Measurements from ENCODE around the gene TOMM5. TPM values are rescaled to one million over a fixed set of nuclear protein-coding genes. Genes with fewer than 3 reads are reported as not detected.

TOMM5 gene
- total RNA-seq, 1 experiment from 2014 or later = 252 TPM

- Histone ChIP-seq H3K9me3 (ENCODE audit: low read length) (no peaks in the 10 kb centered on the region), H3K79me2 (ENCODE audit: low read length) (no peaks in the 10 kb centered on the region), H3K9ac (ENCODE audit: low read length) (no peak overlapping the region), H4K20me1 (ENCODE audit: low read length) (no peaks in the 10 kb centered on the region), H3K4me1 (ENCODE audit: insufficient read depth, low read length) (peaks cover under 1% of the 10 kb centered on the region; the same call in 1 of the 2 replicates), H3F3A (ENCODE audit: low read length, unreplicated experiment) (no peaks in the 10 kb centered on the region), H3K27ac (ENCODE audit: low read length) (no peak overlapping the region), H2AFZ (ENCODE audit: low read length) (no peak overlapping the region), H3K27me3 (ENCODE audit: low read length) (no peaks in the 10 kb centered on the region), H3K4me3 (ENCODE audit: low read length) (no peak overlapping the region), H3K36me3 (ENCODE audit: low read depth, low read length) (no peaks in the 10 kb centered on the region), H3K4me2 (ENCODE audit: low read length) (no peak overlapping the region), H3K9me2 (replicated peaks; ENCODE audit: low read length) (no peaks in the 10 kb centered on the region)
- ATAC-seq (no peak), DNase-seq (no peak)
- CTCF ChIA-PET = no interaction called here
- POLR2A ChIA-PET (ENCODE audit: unreplicated experiment) = no interaction called here
- BruUV-seq (replicated peaks) = no TSS peak
- intact Hi-C loops (cut with micrococcal nuclease) = no loop called here
- TF ChIP-seq CTCF (conservative IDR thresholded peaks at IDR 0.05; ENCODE audit: low read depth, low read length) (no peak), EZH2phosphoT487 (IDR thresholded peaks at IDR 0.05; ENCODE audit: borderline replicate concordance, low read length) (no peak), EZH2 (IDR thresholded peaks at IDR 0.05; ENCODE audit: low read length, unreplicated experiment) (no peak)
Measured at GRCh38 chr9:37624073-37624472, 31.7 kb upstream of the TOMM5 start.

DNA sequence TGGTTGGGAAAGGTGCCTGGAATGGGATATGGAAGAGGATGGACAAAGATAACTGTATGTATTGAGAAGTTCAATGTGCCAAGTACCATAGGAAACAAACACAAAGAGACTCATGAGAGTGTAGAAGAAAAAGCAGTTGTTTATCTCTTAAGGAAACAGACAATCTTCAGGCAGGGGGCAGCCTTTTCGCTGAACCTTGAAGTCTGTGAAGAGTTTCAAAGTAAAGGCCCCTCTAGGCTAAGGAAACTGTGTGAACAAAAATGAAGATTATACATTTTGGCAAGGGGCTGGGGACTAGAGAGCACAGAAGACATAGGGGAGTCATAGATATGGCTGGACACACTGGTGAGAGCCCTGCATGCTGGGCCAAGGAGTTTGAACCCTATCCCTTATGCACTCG, 30.9 kb upstream of the TOMM5 start:
- BruUV-seq (replicated peaks) = no TSS peak
- CTCF ChIA-PET = no interaction called here
- no peaks in the 10 kb centered on the region for H3K79me2 ChIP-seq (ENCODE audit: low read length)

DNA sequence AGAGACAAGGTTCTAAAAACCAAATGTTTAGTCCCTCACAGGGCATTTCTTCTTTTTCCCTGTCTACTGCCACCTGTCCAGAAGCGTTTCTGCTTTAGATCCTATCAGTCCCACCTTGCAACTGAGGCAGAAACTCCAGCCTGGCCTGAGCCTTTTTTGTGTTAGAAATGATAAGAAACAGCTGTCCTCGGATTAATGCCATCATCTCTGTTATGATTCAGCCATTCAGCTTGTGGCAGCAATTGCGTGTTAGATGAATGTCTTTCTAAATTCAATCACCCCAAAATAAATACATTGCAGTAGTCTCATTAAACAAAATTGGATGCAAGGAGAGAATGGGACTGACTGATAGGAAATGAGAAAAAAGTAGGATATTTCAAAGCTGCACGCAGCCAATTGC, 30.1 kb upstream of the TOMM5 start:
- DNase-seq (no peak), ATAC-seq (no peak)
- ChIA-PET CTCF (no interaction called here), POLR2A (ENCODE audit: unreplicated experiment) (no interaction called here)
- H3K4me1 ChIP-seq (ENCODE audit: insufficient read depth, low read length) = peaks cover 5% of the 10 kb centered on the region; the same call in 1 of the 2 replicates
- TF ChIP-seq EZH2phosphoT487 (IDR thresholded peaks at IDR 0.05; ENCODE audit: borderline replicate concordance, low read length) = no peak
- TF ChIP-seq EZH2 (IDR thresholded peaks at IDR 0.05; ENCODE audit: low read length, unreplicated experiment) = no peak
- TF ChIP-seq CTCF (conservative IDR thresholded peaks at IDR 0.05; ENCODE audit: low read depth, low read length) = no peak
- BruUV-seq (replicated peaks) = no TSS peak
- H2AFZ ChIP-seq (ENCODE audit: low read length) = no peak overlapping the region
- no peak overlapping the region for H3K4me3 ChIP-seq (ENCODE audit: low read length)
- no peaks in the 10 kb centered on the region for H3F3A ChIP-seq (ENCODE audit: low read length, unreplicated experiment)
- H3K9me2 ChIP-seq (replicated peaks; ENCODE audit: low read length) = no peaks in the 10 kb centered on the region
- intact Hi-C loops (cut with micrococcal nuclease) = no loop called here
- H3K9ac ChIP-seq (ENCODE audit: low read length) = no peak overlapping the region
- no peaks in the 10 kb centered on the region for H3K27me3 ChIP-seq (ENCODE audit: low read length)
- H3K79me2 ChIP-seq (ENCODE audit: low read length) = no peaks in the 10 kb centered on the region
- H3K36me3 ChIP-seq (ENCODE audit: low read depth, low read length) = no peaks in the 10 kb centered on the region
- no peaks in the 10 kb centered on the region for H4K20me1 ChIP-seq (ENCODE audit: low read length)
- H3K4me2 ChIP-seq (ENCODE audit: low read length) = no peak overlapping the region
- H3K27ac ChIP-seq (ENCODE audit: low read length) = no peak overlapping the region
- no peaks in the 10 kb centered on the region for H3K9me3 ChIP-seq (ENCODE audit: low read length)

More for the DNA sequence above, 30.9 kb upstream of the TOMM5 start:
- no peak for ATAC-seq
- Histone ChIP-seq H4K20me1 (ENCODE audit: low read length) (no peaks in the 10 kb centered on the region), H3K4me3 (ENCODE audit: low read length) (no peak overlapping the region), H3K9me3 (ENCODE audit: low read length) (no peaks in the 10 kb centered on the region), H3K27me3 (ENCODE audit: low read length) (no peaks in the 10 kb centered on the region), H3K4me2 (ENCODE audit: low read length) (no peak overlapping the region), H3K4me1 (ENCODE audit: insufficient read depth, low read length) (peaks cover 5% of the 10 kb centered on the region; the same call in 1 of the 2 replicates), H3K27ac (ENCODE audit: low read length) (no peak overlapping the region), H3K36me3 (ENCODE audit: low read depth, low read length) (no peaks in the 10 kb centered on the region), H3F3A (ENCODE audit: low read length, unreplicated experiment) (no peaks in the 10 kb centered on the region), H3K9ac (ENCODE audit: low read length) (no peak overlapping the region), H2AFZ (ENCODE audit: low read length) (no peak overlapping the region), H3K9me2 (replicated peaks; ENCODE audit: low read length) (no peaks in the 10 kb centered on the region)
- intact Hi-C loops (cut with micrococcal nuclease) = no loop called here
- POLR2A ChIA-PET (ENCODE audit: unreplicated experiment) = no interaction called here
- DNase-seq = no peak
- no peak for TF ChIP-seq EZH2 (IDR thresholded peaks at IDR 0.05; ENCODE audit: low read length, unreplicated experiment)
- TF ChIP-seq EZH2phosphoT487 (IDR thresholded peaks at IDR 0.05; ENCODE audit: borderline replicate concordance, low read length) = no peak

Data from PC-3 (cell line).